A673 (cell line): ENCODE results near the gene REV3L. TPM values are rescaled to one million over a fixed set of nuclear protein-coding genes. Genes with fewer than 3 reads are reported as not detected.

ENCODE experiments used
- BruUV-seq: library from RNA; stranded (reverse); fragments of 400-500 nt; replicated peaks from 2 replicates; lab custom pipeline; 2021; lab: Mats Ljungman, UMichigan
- CTCF ChIA-PET: fragments of 300-600 bp; sonication (Branson Sonifier 250); formaldehyde crosslinking; loops from one replicate; lab custom pipeline; 2022; ENCODE audit warnings: antibody characterized with exemption; lab: Charles Lee
- POLR2A ChIA-PET: fragments of 300-600 bp; sonication (Branson Sonifier 250); formaldehyde crosslinking; loops from one replicate; lab custom pipeline; 2022; ENCODE audit warnings: antibody characterized with exemption; ENCODE audit not compliant: low non-redundant PET; lab: Charles Lee
- DNase-seq: peaks from one replicate; pipeline ENCODE4 v3.0.0-alpha.2; 2015; ENCODE audit warnings: low spot score
- H3K27ac ChIP-seq: fragments of 200-600 bp; sonication (generic); 2 replicates; pipeline ENCODE4 v1.5.1; 2016; ENCODE audit warnings: mixed run types, low read depth, mild to moderate bottlenecking, mixed read lengths, antibody characterized with exemption, low read length; ENCODE audit not compliant: poor library complexity, severe bottlenecking
- H3K27me3 ChIP-seq: fragments of 200-600 bp; sonication (generic); replicated peaks from 2 replicates; pipeline ENCODE4 v1.6.1; 2017; ENCODE audit warnings: mixed run types, low read depth, mild to moderate bottlenecking, mixed read lengths, antibody characterized with exemption, low read length; ENCODE audit not compliant: insufficient read depth, poor library complexity
- H3K36me3 ChIP-seq: fragments of 200-600 bp; sonication (generic); 2 replicates; pipeline ENCODE4 v1.6.1; 2016; ENCODE audit warnings: mixed run types, mild to moderate bottlenecking, mixed read lengths, antibody characterized with exemption, low read length; ENCODE audit not compliant: insufficient read depth, poor library complexity, severe bottlenecking
- H3K4me1 ChIP-seq: fragments of 200-600 bp; sonication (generic); 2 replicates; pipeline ENCODE4 v1.6.1; 2017; ENCODE audit warnings: mixed run types, mild to moderate bottlenecking, mixed read lengths, antibody characterized with exemption, low read length; ENCODE audit not compliant: insufficient read depth, poor library complexity, severe bottlenecking
- H3K4me3 ChIP-seq: fragments of 200-600 bp; sonication (generic); 2 replicates; pipeline ENCODE4 v1.5.1; 2016; ENCODE audit warnings: low read depth, mixed run types, mild to moderate bottlenecking, mixed read lengths, low read length; ENCODE audit not compliant: poor library complexity, severe bottlenecking
- H3K9me3 ChIP-seq: fragments of 200-600 bp; sonication (generic); 2 replicates; pipeline ENCODE4 v1.6.1; 2016; ENCODE audit warnings: mixed run types, low read depth, mild to moderate bottlenecking, mixed read lengths, antibody characterized with exemption, low read length; ENCODE audit not compliant: poor library complexity, severe bottlenecking
- CTCF ChIP-seq: fragments of 300-800, 200-600 bp; sonication (generic); conservative IDR thresholded peaks from 2 replicates; pipeline ENCODE4 v1.5.1; 2017; ENCODE audit warnings: low read depth, mild to moderate bottlenecking, antibody characterized with exemption, low read length, moderate library complexity, mixed read lengths
- EZH2 ChIP-seq: fragments of 200-600 bp; sonication (generic); IDR thresholded peaks from 2 replicates; pipeline ENCODE4 v1.6.1; 2017; ENCODE audit warnings: borderline replicate concordance, low read depth, mild to moderate bottlenecking, mixed read lengths, antibody characterized with exemption, low read length; ENCODE audit not compliant: poor library complexity, severe bottlenecking
- intact Hi-C: fragments of 100-400 bp; cut with micrococcal nuclease; formaldehyde crosslinking; loops from one replicate; pipeline ENCODE4 v1.10.0; 2022; ENCODE audit not compliant: unreplicated experiment
- total RNA-seq: library from RNA; stranded (reverse); gene quantifications from 2 replicates; pipeline ENCODE4 v1.2.3, GENCODE V29; 2021

REV3L gene
- total RNA-seq, 1 experiment from 2014 or later: 24.0 TPM

DNA sequence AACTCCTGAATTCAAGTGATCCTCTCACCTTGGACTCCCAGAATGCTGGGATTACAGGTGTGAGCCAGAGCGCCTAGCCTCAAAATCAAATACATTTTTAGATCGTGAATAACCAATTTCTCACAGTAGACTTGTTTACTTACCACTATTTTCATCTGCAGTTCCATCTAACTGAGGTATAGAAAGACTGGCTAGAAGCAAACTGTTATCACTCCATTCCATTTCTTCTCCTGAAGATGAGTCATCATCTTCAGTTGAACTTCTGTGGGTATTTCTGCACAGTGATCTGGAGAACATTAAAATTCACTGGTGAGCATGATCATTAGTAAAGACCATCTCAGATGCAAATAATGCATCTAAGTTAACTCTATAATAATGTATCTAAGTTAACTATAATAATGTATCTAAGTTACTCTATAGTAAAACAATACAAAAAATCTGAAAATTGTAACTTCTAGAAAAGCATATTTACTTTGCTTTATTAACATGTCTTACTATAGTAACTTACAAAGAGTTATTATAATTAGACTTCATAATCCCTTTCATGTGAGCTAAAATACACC is 105.4 kb downstream of the REV3L start:
- peaks cover 44% of the 10 kb centered on the region for H3K36me3 ChIP-seq
- intact Hi-C loops: no loop called here
- POLR2A ChIA-PET: no interaction called here

DNA sequence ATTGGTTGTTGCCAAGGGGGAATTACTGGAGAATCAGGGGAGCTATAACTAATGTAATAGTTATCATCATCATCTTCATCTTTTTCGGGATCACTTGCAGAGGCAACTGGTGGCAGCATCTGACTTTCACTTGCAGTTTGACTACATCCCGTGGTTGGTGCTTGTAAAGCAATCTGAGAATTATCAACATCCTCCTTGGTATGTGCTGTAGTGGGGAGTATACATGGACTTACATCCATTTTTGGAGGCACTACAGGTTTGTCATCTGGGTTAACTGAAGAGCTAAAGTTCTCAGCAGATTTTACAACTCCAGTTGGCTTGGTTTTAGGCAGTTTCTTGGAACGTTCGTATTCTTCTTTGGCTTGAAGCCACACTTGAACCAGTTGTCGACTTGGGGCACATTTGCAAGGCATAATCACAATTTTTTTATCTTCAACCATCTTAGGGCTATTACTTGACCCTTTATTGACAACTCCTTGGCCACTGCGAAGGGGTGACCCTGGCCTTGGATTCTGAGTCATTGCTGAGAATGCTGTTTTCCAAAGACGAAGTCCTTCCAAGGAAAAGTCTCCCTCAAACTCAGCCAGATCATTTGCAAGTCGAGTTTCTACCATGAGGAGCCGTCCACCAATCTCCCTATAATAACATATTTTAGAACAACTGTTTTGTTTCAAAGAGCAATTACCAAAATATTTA is 115.5 kb downstream of the REV3L start:
- no peak overlapping the region for H3K27ac ChIP-seq
- TSS peak; percentile 18 for BruUV-seq
- POLR2A ChIA-PET: no interaction called here
- TF ChIP-seq EZH2 (no peak), CTCF (no peak)
- DNase-seq: no peak
- H3K4me1 ChIP-seq: no peaks in the 10 kb centered on the region
- intact Hi-C loops: no loop called here
- H3K9me3 ChIP-seq: no peaks in the 10 kb centered on the region
- H3K4me3 ChIP-seq: no peak overlapping the region
- peaks cover 15% of the 10 kb centered on the region for H3K36me3 ChIP-seq
- CTCF ChIA-PET: no interaction called here
- no peaks in the 10 kb centered on the region for H3K27me3 ChIP-seq

More for the DNA sequence above, 105.4 kb downstream of the REV3L start:
- TF ChIP-seq CTCF (no peak), EZH2 (no peak)
- CTCF ChIA-PET: no interaction called here
- no TSS peak for BruUV-seq
- H3K4me3 ChIP-seq: no peak overlapping the region
- DNase-seq: no peak
- no peak overlapping the region for H3K27ac ChIP-seq
- no peaks in the 10 kb centered on the region for H3K9me3 ChIP-seq
- H3K4me1 ChIP-seq: no peaks in the 10 kb centered on the region
- no peaks in the 10 kb centered on the region for H3K27me3 ChIP-seq

DNA sequence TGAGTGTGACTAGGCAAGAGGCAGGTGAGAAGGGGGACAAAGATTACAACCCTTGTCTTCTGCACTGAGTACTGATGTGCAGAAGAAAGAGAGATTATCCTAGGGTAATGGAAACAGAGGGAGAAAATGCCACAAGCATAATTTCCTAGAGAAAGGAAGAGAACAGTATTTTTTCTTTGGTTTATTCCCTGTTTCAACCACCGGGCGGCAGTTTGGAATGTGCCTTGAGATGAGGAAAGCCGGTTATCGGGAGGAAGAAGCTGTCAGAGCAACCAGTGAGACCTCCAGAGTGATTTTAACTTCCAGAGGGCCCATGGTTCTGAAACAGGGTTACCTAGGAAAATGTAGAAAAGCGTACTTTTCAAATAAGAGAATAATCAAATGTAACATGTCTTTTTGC is 121.4 kb downstream of the REV3L start:
- no peak overlapping the region for H3K27ac ChIP-seq
- H3K9me3 ChIP-seq: no peaks in the 10 kb centered on the region
- CTCF ChIA-PET: interaction anchor here (0.6 to 1.0 kb wide), 3 partner anchors 117 to 281 kb away, joined by 3 to 13 read pairs (median 5); partner anchors contain the start of gene TRAF3IP2
- DNase-seq: peak; percentile 67
- POLR2A ChIA-PET: no interaction called here
- intact Hi-C loops: loop anchor here (5.0 kb wide), 2 partner anchors 116 to 281 kb away; no protein-coding TSS in a partner anchor
- peak; percentile 61 for TF ChIP-seq CTCF
- TF ChIP-seq EZH2: no peak
- H3K4me3 ChIP-seq: no peak overlapping the region
- H3K36me3 ChIP-seq: peaks cover 18% of the 10 kb centered on the region
- no peaks in the 10 kb centered on the region for H3K27me3 ChIP-seq
- no TSS peak for BruUV-seq
- no peaks in the 10 kb centered on the region for H3K4me1 ChIP-seq
